ELF-1 (cell line): Measurements from ENCODE around the gene ZNF423.
A peak's percentile ranks its signal among the peaks of the same experiment; 100 is the strongest.

Source experiments
- DNase-seq: peaks from one replicate; pipeline ENCODE4 v3.0.0-alpha.2; 2016; ENCODE audit warnings: low read depth, low spot score

The ZNF423 gene

DNA sequence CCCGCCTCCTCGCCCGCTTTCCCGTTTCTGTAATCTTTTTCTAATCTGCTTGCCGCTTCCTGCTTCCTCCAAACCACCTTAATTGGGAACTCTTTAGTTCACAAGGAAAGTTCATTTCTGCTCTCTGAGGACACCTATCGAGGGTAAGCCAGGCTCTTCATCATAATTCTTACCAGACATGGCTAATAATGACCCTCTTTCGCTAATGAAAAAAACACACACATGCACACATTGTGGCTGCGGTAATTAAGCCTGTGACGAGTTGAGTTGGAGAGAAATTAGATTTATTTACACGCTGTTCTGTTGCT, 100.6 kb downstream of the ZNF423 start:
- peak; percentile 64 for DNase-seq

DNA sequence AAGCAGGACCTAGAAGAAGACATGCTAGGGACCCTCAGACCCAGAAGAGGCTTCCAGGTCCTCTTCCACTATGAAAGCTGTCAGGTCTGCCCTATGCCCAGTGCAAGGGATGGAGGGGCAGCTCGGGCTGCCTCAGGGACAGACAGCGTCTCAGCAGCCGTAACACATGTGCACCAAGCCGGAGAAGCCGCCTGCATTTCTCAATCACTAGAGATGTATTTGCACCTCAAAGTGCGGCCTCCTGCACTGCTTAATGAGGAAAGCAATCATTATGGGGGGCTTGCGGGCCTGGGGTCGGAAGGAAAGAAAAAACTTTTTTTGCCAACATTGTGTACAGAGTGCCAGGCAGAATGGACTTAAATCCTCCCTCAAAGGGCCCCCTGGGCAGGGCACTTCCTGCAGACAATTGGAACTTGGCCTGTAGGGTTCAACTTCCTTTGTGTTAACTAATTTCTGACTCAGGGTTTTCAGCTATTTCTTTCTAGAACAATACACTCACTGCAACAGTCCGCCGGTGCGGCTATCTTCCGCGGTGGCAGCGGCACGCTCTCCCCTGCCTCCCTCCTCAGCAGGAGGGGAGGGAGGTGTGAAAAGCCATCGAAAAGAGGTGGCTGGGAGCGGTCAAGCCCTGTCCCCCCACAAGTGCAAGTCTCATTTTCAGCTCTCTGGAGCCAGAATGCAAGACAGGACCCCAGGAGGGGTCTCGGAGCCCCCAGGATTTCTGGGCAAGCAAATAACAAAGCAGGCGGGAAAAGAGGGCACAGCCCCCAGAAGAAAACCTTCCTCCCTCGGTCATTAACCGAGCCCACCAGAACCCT, 101.2 kb downstream of the ZNF423 start:
- DNase-seq: peak; percentile 78

- no peak for DNase-seq
Observed at GRCh38 chr16:49750341-49751000, 105.4 kb downstream of the ZNF423 start.

GRCh38 chr16:49749816-49750215, 106.1 kb downstream of the ZNF423 start:
- DNase-seq: no peak

- no peak for DNase-seq
Observed at GRCh38 chr16:49748322-49748721, 107.6 kb downstream of the ZNF423 start.

- no peak for DNase-seq
Observed at GRCh38 chr16:49747654-49748053, 108.3 kb downstream of the ZNF423 start.

DNA sequence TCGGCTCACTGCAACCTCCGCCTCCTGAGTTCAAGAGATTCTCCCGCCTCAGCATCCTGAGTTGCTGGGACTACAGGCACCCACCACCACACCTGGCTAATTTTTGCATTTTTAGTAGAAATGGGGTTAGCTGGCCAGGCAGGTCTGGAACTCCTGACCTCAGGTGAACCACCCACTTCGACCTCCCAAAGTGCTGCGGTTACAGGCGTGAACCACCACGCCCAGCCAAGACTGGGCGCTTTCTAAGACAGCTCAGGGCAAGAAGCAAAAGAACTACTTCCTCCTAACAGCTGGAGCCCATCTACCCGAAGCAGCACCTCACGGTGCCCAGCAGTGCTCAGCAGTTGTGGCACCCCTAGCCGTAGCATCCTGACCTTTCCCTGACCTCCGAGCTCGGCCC, 109.4 kb downstream of the ZNF423 start:
- no peak for DNase-seq

GRCh38 chr16:49745311-49745747, 110.6 kb downstream of the ZNF423 start:
- DNase-seq: no peak

- no peak for DNase-seq
Observed at GRCh38 chr16:49744244-49745220, 111.4 kb downstream of the ZNF423 start.

GRCh38 chr16:49743658-49744057, 112.3 kb downstream of the ZNF423 start:
- no peak for DNase-seq

DNA sequence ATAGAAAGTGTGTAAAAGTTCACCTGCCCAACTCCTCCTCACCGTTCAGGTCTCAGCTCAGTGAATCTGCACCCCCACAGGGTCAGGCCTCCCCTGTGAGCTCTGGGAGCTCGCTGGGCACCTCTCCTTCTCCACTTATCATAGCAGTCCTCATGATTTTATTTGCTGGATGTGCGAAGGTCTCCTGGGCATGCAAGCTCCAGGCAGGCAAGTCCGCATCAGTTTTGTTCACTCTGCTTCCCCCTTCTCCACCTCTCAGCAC, 112.8 kb downstream of the ZNF423 start:
- DNase-seq: no peak

DNA sequence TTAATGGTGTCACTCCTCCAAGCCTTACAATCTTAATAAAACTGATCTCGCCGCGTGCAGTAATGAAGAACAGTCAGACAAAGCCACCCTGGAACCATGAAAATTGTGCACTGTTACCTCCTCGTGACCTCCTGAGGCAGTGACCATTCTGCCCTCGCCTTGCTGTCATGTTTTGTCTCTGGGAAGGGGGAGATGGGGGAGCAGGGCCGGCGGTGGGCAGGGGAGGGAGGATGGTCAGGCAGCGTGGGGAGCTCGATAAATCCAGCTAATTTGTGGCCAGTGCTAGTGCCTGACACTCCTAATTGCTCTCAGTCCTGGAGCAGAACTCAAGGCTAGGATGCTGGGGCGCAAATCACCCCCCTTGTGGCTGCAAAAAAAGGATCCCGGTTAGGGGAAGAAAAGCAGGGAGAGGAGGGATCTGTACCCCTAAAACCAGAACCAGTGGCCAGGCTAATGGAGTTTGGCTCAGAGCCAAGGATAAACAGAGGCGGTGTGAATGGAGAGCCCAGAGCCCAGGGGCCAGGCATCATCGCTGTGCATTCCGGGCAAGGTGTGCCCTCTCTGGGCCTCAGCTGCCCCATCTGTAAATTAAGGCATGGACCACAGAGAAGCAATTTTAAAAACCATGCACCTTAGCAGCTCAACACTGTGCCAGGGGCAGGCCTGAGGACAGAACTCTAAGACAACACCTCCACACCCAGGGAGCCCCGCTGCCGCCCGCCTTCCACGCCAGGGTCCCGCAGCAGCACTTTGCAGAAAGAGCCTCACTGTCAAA, 113.3 kb downstream of the ZNF423 start:
- DNase-seq: no peak

GRCh38 chr16:49740256-49740655, 115.7 kb downstream of the ZNF423 start:
- no peak for DNase-seq

DNA sequence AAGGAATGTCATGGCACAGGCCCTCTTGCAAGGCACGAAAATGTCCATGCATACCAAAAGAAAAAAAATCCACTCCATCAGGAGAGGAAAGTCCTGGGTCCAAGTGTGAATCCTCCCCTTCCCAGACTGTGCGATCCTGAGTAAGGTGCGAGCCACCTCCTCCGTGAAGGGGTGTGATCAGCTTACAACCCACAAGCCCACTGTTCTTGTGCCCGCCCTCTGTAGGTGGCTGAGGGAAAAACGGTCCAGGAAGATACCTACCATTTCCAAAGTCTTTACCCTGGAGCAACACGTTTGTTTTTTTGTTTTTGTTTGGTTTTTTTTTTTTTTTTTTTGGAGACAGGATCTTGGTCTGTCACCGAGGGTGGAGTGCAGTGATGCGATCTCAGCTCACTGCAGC, 116.5 kb downstream of the ZNF423 start:
- peak; percentile 70 for DNase-seq

DNA sequence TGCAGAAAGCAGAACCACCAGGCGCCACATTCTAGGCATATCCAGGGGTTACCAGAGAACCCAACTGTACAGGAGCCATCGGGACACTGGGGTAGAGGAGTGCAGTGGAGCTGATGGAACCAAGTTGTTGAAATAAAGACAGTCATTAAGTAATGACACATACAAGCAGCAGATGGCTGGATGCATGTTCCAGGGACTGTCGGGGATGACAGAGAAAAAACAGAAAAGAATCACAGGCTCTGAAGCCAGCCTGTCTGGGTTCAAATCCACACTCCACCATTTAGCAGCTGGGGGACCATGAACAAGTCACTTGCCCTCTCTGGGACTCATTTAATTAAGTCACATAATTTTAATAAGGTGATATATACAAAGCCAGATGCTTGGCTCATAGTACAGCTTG, 117.1 kb downstream of the ZNF423 start:
- DNase-seq: no peak

GRCh38 chr16:49738001-49738400, 117.9 kb downstream of the ZNF423 start:
- no peak for DNase-seq

GRCh38 chr16:49737541-49737940, 118.4 kb downstream of the ZNF423 start:
- no peak for DNase-seq

GRCh38 chr16:49734331-49734730, 121.6 kb downstream of the ZNF423 start:
- peak; percentile 78 for DNase-seq

- no peak for DNase-seq
Observed at GRCh38 chr16:49733313-49734009, 122.5 kb downstream of the ZNF423 start.

DNA sequence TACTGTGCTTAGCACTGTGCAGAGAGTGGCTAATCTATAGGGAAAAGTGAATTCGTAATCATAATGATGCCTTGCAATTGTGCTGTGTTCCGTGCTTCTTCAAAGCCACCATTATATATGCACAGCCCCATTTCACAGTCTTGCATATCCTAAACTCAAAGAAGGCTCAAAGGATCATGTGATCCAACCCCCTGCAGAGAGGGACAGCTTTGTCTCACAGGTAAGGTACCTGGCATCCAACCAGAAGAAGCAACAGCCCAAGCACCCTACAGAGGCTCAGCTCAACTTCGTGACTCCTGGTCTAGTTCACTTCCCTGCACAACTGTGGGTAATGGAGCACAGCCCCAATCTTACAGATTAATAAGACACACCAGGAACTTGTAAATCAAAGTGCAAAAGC, 124.0 kb downstream of the ZNF423 start:
- no peak for DNase-seq

- DNase-seq: no peak
Observed at GRCh38 chr16:49730772-49731171, 125.1 kb downstream of the ZNF423 start.
